Regular cardiac myocyte (primary cell): ENCODE results near the gene OR5V1. TPM values are rescaled to one million over a fixed set of nuclear protein-coding genes. Genes with fewer than 3 reads are reported as not detected.

Experiments
- total RNA-seq: library from RNA; depleted of rRNA; stranded (reverse); fragments of >200 nt; gene quantifications from 2 replicates; pipeline ENCODE4 v1.2.3, GENCODE V29; 2014

Gene OR5V1
- not detected in 2 replicates for total RNA-seq

GRCh38 chr6:29368765-29369164 is at the start of gene OR5V1:
Gene OR5V1 (minus strand): TSS chr6:29368865. CDS start chr6:29356195, 12,670 bp downstream.

DNA sequence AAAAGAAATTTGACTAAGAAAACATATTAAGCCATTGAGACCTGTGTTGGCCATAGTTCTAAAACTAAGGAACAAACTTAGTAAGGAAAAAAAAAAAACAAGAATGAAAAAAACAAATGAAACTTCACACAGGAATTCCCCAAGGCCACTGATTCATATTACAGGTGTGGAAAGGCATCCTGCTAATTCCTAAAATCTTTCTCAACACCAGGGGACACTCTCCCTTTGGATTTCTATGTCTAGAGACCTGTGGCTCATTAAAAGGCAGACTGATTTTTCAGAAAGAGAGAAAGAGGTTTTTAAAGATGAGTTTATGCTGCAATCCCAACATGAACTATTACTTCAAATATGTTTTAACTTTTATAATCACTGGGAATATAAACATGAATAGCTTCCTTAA is 45.9 kb upstream of the OR5V1 start, which contains the start of gene OR12D1:
Gene OR12D1 (plus strand): TSS at position 341 of the 400 bp plus-strand sequence.

DNA sequence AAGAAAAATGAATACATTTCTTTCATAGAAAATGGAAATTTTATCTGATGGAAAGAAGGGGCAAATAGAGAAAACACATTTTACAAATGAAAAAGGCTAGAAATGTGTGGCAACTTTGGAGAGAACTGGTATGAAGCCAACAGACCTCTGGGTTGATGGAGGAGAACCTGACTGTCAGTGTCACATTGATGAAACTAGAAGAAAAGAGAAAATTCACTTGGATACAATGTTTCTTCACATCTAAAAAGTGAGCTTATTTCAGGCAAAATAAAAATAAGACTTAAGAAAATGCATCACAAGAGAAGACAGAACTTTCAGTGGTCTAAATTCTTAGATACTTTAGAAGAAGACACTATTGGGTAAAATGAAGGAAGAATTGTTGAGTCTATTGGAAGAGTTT is 26.7 kb upstream of the OR5V1 start, which contains the start of gene OR12D2:
Gene OR12D2 (plus strand): TSS at position 301 of the 400 bp plus-strand sequence. CDS start 1,069 bp downstream, outside the sequence.

DNA sequence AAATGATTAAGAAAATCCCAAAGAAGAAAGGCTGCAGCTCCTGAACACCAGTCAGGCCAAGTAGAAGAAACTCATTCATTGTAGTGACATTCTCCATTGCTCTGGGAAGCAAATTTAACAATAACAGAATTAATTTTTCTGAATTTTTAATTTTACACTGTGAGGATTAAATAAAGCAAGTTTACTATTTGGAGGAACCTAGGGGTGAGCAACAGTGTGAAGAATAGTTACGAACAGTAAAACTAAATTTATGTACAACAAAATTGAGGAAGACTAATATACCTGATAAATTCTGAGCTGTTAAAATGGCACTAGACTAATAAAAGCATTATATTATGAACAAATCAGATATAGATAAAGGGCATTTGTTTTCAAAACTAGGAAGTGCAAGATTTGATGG is 6.5 kb upstream of the OR5V1 start, which contains the start of gene OR12D3:
Gene OR12D3 (minus strand): TSS at position 101 of the 400 bp plus-strand sequence. CDS start 4 bp downstream, at position 97.

Other genes starting within 250 kb of the OR5V1 start
- not detected in 2 replicates for gene OR2J2, start 198.0 kb downstream of the OR5V1 start, total RNA-seq
- not detected in 2 replicates for gene OR14J1, start 67.2 kb downstream of the OR5V1 start, total RNA-seq
- not detected in 2 replicates for gene OR12D3, start 6.4 kb upstream of the OR5V1 start, total RNA-seq
- not detected in 2 replicates for gene OR12D2, start 26.8 kb upstream of the OR5V1 start, total RNA-seq
- not detected in 2 replicates for gene OR12D1, start 46.1 kb upstream of the OR5V1 start, total RNA-seq
- gene OR10C1, start 70.4 kb upstream of the OR5V1 start, total RNA-seq, result not detected in 2 replicates
- not detected in 2 replicates for gene OR11A1, start 88.2 kb upstream of the OR5V1 start, total RNA-seq
- gene OR2H1, start 88.3 kb upstream of the OR5V1 start, total RNA-seq, result not detected in 2 replicates
- not detected in 2 replicates for gene MAS1L, start 119.1 kb upstream of the OR5V1 start, total RNA-seq
- gene UBD, start 190.9 kb upstream of the OR5V1 start, total RNA-seq, result not detected in 2 replicates
- gene OR2H2, start 216.3 kb upstream of the OR5V1 start, total RNA-seq, result not detected in 2 replicates